Umbilical cord (tissue), 2 donors: ENCODE measurements around the gene GANC. TPM values are rescaled to one million over a fixed set of nuclear protein-coding genes. Genes with fewer than 3 reads are reported as not detected.
"Not testable (repeated sequence)": the region's sequence is repeated elsewhere in the genome, so short reads cannot be mapped to it uniquely, and the experiment has no call there.

Experiments used
- DNase-seq: peaks from one replicate; pipeline ENCODE4 v3.0.0-alpha.2; 2015; ENCODE audit warnings: low spot score
- total RNA-seq: library from RNA; depleted of rRNA; stranded (reverse); fragments of >200 nt; gene quantifications from one replicate; pipeline ENCODE4 v1.2.3, GENCODE V29; 2014; ENCODE audit warnings: low replicate concordance; ENCODE audit not compliant: insufficient read depth

The GANC gene
- total RNA-seq, 1 donor from 2014 or later: 43.3 TPM

DNA sequence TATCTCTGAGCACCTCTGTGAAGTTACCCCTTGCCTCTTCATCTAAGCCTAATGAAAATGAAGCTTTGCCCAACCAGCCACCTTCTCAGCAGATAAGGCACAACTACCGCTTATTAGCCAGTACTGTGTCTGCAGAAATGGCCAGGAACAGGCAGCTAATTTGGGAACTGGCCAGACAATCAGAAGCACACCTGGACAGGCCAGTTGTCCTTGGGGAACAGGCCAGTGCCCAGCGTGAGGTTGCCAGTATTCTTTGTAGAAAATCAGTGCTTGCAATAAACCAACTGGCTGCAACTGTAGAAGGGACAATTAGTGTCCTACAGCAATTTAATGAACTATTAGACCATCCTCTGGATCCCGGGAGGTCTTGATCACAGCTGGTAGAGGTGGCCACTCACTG lies 10.7 kb downstream of the GANC start:
- no peak for DNase-seq

DNA sequence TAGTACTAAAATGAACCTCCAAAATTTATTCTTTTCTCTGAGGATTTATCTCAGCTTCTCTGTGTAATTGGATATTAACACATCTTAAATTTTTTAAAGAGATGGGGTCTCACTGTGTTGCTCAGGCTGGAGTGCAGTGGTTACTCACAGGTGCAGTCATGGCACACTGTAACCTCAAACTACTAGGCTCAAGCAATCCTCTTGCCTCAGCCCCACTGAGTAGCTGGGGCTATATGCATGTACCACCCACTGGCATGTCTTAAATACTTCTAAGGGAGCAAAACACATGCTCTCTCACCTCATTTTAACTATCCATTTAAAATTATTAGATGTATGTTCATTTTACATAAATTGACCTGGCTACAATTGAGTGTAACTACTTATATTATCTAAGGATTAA lies 11.6 kb downstream of the GANC start:
- no peak for DNase-seq

DNA sequence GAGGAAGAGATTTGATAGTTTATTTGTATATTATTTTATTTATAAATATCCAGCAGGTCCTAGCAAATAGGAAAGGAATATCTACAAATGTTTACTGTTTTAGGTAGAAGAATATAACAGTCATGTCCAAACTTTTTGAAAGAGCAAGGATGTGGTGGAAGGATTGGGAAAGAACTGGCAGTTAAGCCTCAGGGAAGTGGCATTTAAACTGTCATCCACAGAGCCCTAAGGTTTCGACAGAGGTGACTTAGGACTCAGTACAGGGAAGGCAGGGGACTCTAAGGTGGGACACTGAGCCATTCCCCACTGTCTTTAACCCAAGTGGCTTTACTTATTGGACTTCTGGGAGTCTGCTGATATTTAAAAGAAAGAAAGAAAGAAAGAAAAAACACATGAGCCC lies 12.0 kb downstream of the GANC start:
- no peak for DNase-seq

DNA sequence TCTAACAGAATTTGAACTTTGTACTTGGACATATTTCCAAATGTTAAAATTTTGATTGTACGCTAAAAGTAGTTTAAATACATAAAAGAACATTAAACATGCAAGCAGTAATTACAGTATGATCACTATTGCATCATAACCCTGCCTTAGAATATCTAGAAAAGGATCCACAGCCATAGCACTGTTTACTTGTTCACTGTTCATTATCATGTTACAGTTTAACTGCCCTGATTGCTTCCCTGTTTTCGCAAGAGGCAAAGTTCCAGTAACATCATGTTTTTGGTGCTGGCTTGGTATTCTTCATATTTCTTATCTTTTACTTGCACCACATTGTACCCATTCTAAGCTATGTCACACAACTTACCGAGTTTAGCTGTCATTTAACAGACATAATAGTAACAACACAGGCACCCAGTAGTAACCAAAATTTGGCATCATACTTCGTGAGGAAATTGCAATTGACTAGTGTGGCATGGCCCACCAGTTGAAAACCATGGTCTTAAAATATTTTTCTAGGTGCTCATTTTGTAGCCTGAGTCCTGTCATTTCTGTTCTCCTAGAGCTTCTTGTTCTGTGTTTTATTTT lies 13.5 kb downstream of the GANC start:
- no peak for DNase-seq

DNA sequence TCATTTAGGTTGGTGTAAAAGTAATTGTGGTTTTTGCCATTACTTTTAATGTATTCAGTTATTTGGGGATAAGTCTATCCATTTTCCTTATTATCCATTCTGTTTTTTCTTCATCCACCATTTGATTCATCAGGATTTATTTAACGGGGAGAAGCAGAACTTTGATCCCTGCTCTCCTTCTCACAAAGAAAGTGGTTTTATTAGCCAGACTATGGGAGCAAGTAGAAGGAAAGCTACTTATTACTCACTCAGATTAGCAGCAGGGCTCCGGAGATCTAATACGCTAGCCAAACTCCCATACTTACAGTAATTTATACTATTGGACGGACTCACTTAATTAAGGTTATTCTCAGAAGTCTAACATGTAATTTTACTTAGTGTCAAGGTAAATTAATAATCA lies 14.9 kb downstream of the GANC start:
- DNase-seq: no peak

DNA sequence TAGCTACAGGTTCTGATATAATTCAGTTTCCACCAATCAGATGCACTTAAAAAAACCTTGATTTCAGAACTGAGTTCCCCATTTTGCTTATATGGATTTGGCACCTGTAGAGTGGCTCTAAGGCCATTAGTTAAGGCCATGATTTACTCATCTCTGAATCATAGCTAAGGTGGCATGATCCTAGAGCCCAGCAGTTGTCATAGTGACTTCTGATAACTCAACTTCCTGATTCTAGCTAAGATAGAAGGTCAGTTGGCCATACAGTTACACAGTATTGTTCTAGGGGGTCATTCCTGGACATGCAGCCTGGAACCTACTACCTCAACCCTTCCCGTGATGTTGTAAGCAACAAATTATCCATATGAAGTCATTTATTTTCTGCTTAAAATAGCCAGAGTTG lies 16.2 kb downstream of the GANC start:
- DNase-seq: no peak

DNA sequence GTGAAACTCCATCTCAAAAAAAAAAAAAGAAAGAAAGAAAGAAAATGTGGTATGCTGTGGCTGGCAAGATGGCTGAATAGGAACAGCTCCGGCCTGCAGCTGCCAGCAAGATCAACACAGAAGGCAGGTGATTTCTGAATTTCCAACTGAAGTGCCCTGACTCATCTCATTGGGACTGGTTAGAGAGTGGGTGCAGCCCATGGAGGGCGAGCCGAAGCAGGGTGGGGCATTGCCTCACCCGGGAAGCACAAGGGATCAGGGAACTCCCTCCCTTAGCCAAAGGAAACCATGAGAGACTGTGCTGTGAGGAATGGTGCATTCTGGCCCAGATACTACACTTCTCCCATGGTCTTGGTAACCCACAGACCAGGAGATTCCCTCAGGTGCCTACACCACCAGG lies 28.0 kb downstream of the GANC start:
- not testable (repeated sequence) for DNase-seq

DNA sequence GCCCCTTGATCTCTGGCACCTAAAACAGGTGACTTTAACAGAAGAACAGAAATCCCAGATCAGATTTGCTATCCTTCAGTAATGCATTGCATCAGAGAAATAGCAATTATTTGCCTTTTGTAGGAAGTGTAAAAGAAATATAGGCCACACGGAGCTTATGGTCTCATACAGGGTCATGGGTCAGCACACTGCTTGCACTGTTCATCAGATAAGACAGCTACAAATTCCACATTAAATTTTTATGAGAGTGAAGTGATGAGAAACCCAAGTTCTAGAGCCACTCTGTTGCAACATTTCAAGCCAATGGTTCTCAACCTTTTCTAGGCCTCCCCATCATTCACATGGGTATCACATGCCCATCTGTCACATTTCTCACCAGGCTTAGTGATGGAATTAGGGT lies 33.7 kb downstream of the GANC start:
- no peak for DNase-seq

DNA sequence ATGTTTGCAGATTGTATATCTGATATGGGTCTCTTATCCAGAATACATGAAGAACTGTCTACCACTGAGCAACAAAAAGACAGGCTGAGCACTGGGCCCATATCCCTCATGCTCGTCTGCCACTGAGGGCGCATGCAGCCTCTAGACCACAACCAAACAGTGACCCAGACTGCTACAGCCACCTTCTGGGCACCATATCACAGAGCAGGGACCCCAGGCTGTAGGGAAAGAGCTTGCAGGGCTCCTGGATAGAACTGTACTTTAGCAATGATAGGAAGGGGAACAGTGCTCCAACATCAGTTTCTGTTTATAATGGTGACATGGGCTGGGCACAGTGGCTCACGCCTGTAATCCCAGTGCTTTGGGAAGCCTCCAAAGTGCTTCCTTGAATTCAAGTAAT lies 40.5 kb downstream of the GANC start:
- DNase-seq: no peak

DNA sequence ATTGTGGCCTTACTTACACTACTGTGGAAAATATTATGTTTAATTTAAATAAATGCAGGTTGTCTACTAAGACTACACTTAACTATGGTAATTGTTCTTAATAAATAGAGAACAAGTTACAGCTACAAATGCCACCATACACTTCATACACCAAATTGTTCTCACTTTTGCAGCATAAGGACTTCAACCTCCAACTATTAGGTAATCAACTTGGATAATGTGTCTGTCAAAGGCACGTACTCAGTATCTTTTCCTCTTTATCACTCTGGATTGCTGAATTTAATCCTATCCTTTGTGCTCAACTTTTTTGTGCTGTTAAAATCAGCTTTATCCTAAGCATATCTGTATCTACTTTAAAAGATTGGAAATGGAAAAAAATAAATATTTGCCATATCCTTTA lies 41.8 kb downstream of the GANC start:
- no peak for DNase-seq

DNA sequence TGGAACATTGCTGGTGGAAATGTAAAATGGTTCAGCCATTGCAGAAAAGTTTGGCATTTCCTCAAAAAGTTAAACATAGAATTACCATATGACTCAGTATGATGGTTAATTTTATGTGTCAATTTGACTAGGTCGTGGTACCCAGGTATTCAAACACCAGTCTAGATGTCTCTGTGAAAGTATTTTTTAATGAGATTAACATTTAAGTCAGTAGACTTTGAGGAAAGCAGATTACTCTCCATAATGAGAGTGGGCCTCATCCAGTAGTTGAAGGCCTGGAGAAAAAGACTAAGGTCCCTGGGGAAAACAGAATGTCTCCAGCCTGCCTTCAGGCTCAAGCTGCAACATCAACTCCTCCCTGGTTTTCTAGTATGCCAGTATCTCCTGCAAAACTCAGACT lies 42.5 kb downstream of the GANC start:
- no peak for DNase-seq

DNA sequence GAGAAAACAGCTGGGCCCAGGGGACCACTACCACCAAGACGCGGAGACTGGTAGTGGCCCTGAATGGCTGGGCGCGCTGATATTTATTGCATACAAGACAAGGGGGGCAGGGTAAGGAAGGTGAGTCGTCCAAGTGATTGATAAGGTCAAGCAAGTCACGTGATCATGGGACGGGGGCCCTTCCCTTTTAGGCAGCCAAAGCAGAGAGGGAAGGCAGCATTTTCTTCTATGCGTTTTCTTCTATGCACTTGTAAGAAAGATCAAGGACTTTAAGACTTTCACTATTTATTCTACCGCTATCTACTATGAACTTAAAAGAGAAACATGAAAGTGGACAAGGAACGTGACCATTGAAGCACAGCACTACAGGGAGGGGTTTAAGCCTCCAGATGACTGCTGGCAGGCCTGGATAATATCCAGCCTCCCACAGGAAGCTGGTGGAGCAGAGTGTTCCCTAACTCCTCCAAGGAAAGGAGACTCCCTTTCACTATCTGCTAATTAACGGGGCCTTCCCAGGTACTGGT lies 43.3 kb downstream of the GANC start:
- DNase-seq: peak; percentile 32

DNA sequence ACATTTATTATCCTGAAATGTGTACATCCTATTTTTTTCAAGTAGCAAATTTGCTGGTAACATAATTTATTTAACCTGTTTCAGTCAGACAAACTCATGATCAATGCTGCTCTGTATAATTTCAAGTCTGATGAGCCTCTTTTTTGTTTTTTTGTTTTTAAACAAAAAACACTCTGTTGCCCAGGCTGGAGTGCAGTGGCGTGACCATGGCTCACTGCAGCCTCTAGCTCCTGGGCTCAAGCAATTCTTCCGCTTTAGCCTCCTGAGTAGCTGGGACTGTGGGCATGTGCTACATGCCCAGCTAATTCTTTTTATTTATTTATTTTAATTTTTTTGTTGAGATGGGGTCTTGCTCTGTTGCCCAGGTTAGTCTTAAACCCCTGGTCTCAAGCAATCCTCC lies 46.2 kb downstream of the GANC start:
- no peak for DNase-seq

DNA sequence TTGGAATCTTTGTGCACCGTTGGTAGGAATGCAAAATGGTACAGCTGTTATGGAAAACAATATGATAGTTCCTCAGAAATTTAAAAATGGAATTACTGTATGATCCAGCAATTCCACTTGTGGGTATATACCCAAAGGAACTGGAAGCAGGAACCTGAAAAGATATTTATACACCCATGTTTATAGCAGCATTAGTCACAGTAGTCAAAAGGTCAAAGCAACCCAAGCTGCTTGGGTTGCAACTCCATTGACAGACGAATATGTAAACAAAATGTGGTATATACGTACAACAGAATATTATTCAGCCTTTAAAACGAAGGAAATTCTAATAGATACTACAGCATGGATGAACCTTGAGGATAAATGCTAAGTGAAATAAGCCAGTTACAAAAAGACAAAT lies 51.3 kb downstream of the GANC start:
- no peak for DNase-seq

DNA sequence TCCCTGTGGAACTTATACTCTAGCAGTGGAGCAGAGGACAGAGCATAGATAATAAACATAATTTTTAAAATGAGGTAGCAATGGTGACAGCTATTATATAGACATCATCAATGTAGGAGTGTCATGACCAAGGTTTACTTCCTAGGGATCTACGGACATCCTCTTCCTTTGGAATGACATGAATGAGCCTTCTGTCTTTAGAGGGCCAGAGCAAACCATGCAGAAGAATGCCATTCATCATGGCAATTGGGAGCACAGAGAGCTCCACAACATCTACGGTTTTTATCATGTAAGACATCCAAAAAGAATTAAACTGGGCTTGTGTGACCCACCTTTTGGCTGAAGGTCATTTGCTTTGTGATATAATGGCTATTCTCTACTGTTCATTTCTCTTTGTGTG lies 56.2 kb downstream of the GANC start:
- no peak for DNase-seq

DNA sequence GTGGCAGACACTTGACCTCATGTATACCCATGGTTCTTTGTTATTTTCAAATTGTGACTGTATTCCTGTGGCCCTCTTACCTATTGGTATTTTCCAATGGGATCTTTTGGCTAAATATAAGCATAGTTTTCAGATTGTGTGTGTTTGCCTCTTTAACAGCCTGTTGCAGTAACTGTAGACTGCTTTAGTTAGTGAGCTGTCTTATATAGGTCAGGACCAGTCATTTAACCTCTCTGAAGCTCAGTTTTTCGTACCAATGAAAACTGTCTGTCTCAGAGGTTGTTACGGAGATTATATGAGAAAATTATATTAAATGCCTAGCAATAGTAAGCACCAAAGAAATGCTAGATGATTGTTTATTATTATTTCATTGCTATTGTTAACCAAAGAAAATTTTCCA lies 57.0 kb downstream of the GANC start:
- DNase-seq: no peak

DNA sequence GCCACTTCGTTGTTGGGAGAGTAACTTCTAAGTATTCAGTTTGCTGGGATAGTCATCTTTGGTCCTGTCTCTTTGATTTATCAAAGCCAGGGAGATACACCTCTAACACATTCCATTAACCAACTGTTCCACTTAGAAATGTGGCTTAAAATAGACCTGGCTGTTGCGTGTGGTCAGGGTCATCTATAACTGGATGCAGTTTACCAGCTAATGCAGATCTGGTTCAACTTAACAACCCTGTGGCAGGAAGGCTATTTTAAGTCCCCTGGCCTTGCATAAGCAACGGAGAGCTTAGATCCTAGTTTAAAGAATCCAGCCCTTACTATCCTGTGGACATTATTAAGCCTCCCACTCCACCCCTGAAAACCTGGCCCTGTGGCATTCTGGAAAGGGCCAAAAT lies 58.2 kb downstream of the GANC start:
- DNase-seq: no peak

DNA sequence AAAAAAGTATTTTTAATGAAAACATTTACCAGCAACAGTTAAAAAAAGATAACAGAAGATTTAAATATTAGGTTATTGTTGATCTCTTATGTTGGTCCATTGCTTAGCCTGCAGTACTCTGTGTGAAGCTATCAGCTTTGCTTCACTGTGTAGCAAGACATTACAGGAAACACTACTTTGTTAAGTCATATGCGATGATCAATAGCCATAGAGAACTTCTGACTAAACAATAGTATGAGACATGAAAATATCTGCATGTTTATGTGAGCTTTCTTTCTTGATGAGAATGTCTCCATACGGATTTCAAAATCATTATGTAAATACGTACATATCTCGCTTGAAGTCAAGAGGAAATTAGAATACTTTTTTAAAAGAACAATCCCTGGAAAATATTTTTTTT lies 59.3 kb downstream of the GANC start:
- no peak for DNase-seq

DNA sequence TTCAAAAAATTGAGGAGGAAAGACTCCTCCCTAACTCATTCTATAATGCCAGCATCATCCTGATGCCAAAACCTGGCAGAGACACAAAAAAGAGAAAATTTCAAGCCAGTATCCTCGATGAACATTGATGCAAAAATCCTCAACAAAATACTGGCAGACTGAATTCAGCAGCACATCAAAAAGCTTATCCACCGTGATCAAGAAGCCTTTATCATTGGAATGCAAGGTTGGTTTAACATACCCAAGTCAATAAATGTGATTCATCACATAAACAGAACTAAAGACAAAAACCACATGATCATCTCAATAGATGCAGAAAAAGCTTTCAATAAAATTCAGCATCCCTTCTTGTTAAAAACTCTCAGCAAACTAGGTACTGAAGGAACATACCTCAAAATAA lies 62.1 kb downstream of the GANC start:
- DNase-seq: no peak

DNA sequence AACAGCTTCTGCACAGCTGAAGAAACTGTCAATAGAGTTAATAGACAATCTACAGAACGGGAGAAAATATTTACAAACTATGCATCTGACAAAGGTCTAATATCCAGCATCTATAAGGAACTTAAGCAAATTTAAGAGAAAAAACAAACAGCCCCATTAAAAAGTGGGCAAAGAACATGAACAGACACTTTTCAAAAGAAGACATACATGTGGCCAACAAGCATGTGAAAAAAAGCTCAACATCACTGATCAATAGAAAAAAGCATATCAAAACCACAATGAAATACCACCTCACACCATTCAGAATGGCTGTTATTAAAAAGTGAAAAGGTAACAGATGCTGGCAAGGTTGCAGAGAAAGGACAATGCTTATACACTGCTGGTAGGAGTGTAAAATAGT lies 63.6 kb downstream of the GANC start:
- DNase-seq: not testable (repeated sequence)

DNA sequence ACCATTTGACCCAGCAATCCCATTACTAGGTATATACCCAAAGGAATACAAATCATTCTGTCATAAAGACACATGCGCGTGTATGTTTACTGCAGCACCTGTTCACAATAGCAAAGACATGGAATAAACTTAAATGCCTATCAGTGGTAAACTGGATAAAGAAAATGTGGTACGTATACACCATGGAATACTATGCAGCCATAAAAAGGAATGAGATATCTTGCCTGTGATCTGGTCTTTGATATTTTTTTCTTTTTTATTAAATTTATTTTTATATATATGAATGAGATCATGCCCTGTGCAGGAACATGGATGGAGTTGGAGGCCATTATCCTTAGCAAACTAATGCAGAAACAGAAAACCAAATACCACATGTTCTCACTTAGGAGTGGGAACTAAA lies 64.1 kb downstream of the GANC start:
- not testable (repeated sequence) for DNase-seq

DNA sequence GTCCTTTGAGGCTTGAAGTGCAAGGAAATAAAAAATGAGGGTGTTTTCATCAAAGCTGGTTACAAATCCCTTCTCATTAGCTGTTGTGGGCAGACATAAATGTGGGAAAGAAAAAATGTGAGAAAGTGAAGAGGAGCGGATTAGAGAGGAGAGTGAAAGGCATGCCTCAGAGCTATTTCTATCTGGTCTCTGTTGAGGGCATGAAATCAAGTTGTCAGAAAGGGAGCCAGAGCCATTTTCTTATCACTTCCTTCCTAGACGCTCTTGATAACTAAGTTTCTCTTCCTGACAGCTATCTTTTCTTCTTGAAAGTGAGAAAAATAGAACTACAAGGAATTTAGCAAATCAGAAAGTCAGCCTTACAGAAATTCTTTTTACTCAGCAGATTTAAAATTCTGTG lies 65.5 kb downstream of the GANC start:
- DNase-seq: peak; percentile 37

DNA sequence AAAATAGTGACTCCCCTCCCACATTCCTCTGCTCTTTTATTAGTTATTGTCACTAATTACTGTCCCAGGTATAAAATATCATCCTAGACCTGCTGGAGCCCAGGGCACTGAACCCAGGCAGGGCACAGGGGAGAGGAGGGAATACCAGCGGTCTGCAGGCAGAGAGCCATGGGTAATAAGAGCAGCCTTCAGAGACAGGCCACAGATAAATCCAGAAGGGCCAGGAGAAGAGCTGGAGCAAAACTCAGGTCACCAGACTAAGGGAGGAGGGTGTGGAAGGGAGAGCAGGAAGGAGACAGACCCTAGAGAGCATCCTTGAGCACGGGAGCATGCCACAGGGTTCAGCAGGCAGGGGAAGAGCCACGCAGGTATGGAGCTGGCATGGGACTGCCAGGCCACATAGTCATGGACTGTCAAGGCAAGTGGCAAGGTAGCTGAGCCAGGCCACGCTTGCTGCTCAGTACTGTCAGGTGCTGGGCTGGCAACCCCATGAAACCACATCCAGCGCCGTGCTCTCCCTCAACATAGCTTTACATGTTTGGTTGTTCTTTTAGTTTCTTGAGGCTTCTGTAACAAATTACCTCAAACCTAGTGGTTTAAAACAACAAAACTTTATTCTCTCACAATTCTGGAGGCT lies 70.7 kb downstream of the GANC start:
- no peak for DNase-seq

DNA sequence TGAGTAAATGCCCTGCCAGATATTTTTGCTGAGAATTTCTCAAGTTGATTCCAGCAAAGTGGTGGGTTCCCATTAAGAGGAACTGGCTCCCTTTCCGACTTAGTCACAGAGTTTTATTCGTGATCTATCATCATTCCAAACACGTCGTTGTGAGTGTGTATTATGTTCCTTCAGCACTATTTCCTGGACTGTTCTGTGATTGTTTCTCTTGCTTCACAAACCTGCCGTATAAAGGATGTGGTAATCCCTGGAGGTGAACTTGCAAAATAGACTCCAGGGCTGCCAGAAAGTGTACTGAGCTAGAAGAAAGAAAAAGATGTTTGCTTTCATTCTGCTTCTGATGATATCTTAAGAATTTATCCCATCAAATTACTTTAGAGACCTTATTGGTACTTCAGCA lies 71.8 kb downstream of the GANC start:
- no peak for DNase-seq
